HepG2 (cell line): ENCODE results near the gene TPI1. TPM values are rescaled to one million over a fixed set of nuclear protein-coding genes. Genes with fewer than 3 reads are reported as not detected.

Experiments
- AHR ChIP-seq: IDR thresholded peaks from 2 replicates; pipeline ENCODE4 v1.6.1; 2018; ENCODE audit warnings: missing genetic modification reagents, missing compliant biosample characterization
- KLF12 ChIP-seq: sonication (generic); formaldehyde crosslinking; IDR thresholded peaks from 2 replicates; pipeline ENCODE4 v1.4.0; 2020; ENCODE audit warnings: missing genetic modification reagents, borderline replicate concordance
- NBN ChIP-seq: fragments of 450-650 bp; conservative IDR thresholded peaks from 2 replicates; pipeline ENCODE4 v1.6.1; 2017
- NFYB ChIP-seq: sonication (generic); formaldehyde crosslinking; IDR thresholded peaks from 2 replicates; pipeline ENCODE4 v1.4.0; 2020; ENCODE audit warnings: missing genetic modification reagents
- NR2F1 ChIP-seq, 2 experiments: fragments of 450-650 bp in 1 of 2; formaldehyde crosslinking in 1 of 2; IDR thresholded peaks; 2 replicates each; pipeline versions ENCODE4 v1.5.0 to v1.6.1; 2016 to 2020; ENCODE audit warnings: mild to moderate bottlenecking in 1 of 2, missing compliant biosample characterization in 1 of 2, missing genetic modification reagents in 1 of 2, moderate library complexity in 1 of 2
- PCBP1 ChIP-seq: fragments of 200-400 bp; formaldehyde crosslinking; IDR thresholded peaks from 2 replicates; pipeline ENCODE4 v1.6.1; 2017; ENCODE audit warnings: mild to moderate bottlenecking, low read depth, low read length, borderline replicate concordance
- SIN3A ChIP-seq: IDR thresholded peaks from 2 replicates; pipeline ENCODE4 v1.6.1; 2011; ENCODE audit warnings: low read depth, mild to moderate bottlenecking, control low read depth, low read length, borderline replicate concordance
- SMAD9 ChIP-seq: sonication (generic); formaldehyde crosslinking; IDR thresholded peaks from 2 replicates; pipeline ENCODE4 v1.5.1; 2020; ENCODE audit warnings: mild to moderate bottlenecking, missing genetic modification reagents
- SMC3 ChIP-seq: IDR thresholded peaks from 2 replicates; pipeline ENCODE4 v1.6.1; 2011; ENCODE audit warnings: low read length, improper control_type of control experiment
- SRSF4 ChIP-seq: fragments of 200-400 bp; formaldehyde crosslinking; IDR thresholded peaks from one replicate; pipeline ENCODE4 v1.6.1; 2018; ENCODE audit warnings: mild to moderate bottlenecking, low read depth, low read length, moderate library complexity; ENCODE audit not compliant: poor library complexity, severe bottlenecking
- TBX2 ChIP-seq: sonication (generic); formaldehyde crosslinking; IDR thresholded peaks from 2 replicates; pipeline ENCODE4 v1.5.0; 2020; ENCODE audit warnings: missing genetic modification reagents, mild to moderate bottlenecking, borderline replicate concordance
- TCF12 ChIP-seq, 2 experiments: fragments of 450-650 bp in 1 of 2; sonication (generic) in 1 of 2; formaldehyde crosslinking in 1 of 2; IDR thresholded peaks; 2 replicates each; pipeline versions ENCODE4 v1.6.1 to v1.8.0; 2017 to 2022; ENCODE audit warnings: antibody characterized with exemption in 1 of 2, mild to moderate bottlenecking in 1 of 2, missing genetic modification reagents in 1 of 2, moderate library complexity in 1 of 2
- TEAD2 ChIP-seq: sonication (generic); formaldehyde crosslinking; IDR thresholded peaks from 2 replicates; pipeline ENCODE4 v1.9.0; 2021; ENCODE audit warnings: missing genetic modification reagents
- ZNF570 ChIP-seq: sonication (generic); formaldehyde crosslinking; IDR thresholded peaks from 2 replicates; pipeline ENCODE4 v1.4.0; 2020; ENCODE audit warnings: mild to moderate bottlenecking, missing genetic modification reagents, borderline replicate concordance
- ZNF644 ChIP-seq: IDR thresholded peaks from 2 replicates; pipeline ENCODE4 v1.6.1; 2016; ENCODE audit warnings: low read depth
- ZSCAN12 ChIP-seq: sonication (generic); formaldehyde crosslinking; IDR thresholded peaks from 2 replicates; pipeline ENCODE4 v1.9.0; 2021; ENCODE audit warnings: mild to moderate bottlenecking, missing genetic modification reagents
- polyA plus RNA-seq, 8 experiments: library from polyadenylated mRNA; depleted of rRNA in 3 of 8; stranded (reverse) in 7 of 8; unstranded in 1 of 8; fragments of >200 nt; fragmentation: Illumina TruSeq in 4 of 8; extraction: Trizol in 4 of 8; gene quantifications; 2 replicates each; pipeline versions ENCODE4 v1.2.1 to v1.2.3, GENCODE V29; 2011 to 2016; ENCODE audit warnings: low read depth in 4 of 8, missing spikeins in 1 of 8, mixed read lengths in 1 of 8; ENCODE audit not compliant: insufficient read depth in 1 of 8
- total RNA-seq, 5 experiments: library from RNA; depleted of rRNA; stranded (reverse); fragments of >200 nt; fragmentation: Illumina TruSeq; extraction: Trizol; gene quantifications; 2 replicates each; pipeline ENCODE4 v1.2.3, GENCODE V29; 2016; ENCODE audit warnings: low read depth in 1 of 5
- TF ChIP-seq, protein P1 (sequence below): sonication (generic); formaldehyde crosslinking; IDR thresholded peaks from 2 replicates; pipeline ENCODE4 v1.4.0; 2020; ENCODE audit warnings: low read depth, mild to moderate bottlenecking, missing genetic modification reagents
- TF ChIP-seq, protein P2 (sequence below): sonication (generic); formaldehyde crosslinking; IDR thresholded peaks from 2 replicates; pipeline ENCODE4 v1.8.0; 2022; ENCODE audit warnings: missing genetic modification reagents, mild to moderate bottlenecking, inconsistent platforms, borderline replicate concordance
- TF ChIP-seq, protein P3 (sequence below): sonication (generic); formaldehyde crosslinking; IDR thresholded peaks from 2 replicates; pipeline ENCODE4 v1.5.0; 2020; ENCODE audit warnings: missing genetic modification reagents, mild to moderate bottlenecking, borderline replicate concordance
- TF ChIP-seq, protein P4 (sequence below): sonication (generic); formaldehyde crosslinking; IDR thresholded peaks from 2 replicates; pipeline ENCODE4 v1.4.0; 2020; ENCODE audit warnings: missing genetic modification reagents, mild to moderate bottlenecking, borderline replicate concordance
- TF ChIP-seq, protein P5 (sequence below): IDR thresholded peaks from 2 replicates; pipeline ENCODE4 v1.6.1; 2012; ENCODE audit warnings: low read depth, low read length, improper control_type of control experiment

The TPI1 gene
- total and polyA plus RNA-seq, 2 of the 13 experiments (the other 11 are each of a cell fraction or from before 2014, with no cell fraction given) = 945 to 2,535 TPM

DNA sequence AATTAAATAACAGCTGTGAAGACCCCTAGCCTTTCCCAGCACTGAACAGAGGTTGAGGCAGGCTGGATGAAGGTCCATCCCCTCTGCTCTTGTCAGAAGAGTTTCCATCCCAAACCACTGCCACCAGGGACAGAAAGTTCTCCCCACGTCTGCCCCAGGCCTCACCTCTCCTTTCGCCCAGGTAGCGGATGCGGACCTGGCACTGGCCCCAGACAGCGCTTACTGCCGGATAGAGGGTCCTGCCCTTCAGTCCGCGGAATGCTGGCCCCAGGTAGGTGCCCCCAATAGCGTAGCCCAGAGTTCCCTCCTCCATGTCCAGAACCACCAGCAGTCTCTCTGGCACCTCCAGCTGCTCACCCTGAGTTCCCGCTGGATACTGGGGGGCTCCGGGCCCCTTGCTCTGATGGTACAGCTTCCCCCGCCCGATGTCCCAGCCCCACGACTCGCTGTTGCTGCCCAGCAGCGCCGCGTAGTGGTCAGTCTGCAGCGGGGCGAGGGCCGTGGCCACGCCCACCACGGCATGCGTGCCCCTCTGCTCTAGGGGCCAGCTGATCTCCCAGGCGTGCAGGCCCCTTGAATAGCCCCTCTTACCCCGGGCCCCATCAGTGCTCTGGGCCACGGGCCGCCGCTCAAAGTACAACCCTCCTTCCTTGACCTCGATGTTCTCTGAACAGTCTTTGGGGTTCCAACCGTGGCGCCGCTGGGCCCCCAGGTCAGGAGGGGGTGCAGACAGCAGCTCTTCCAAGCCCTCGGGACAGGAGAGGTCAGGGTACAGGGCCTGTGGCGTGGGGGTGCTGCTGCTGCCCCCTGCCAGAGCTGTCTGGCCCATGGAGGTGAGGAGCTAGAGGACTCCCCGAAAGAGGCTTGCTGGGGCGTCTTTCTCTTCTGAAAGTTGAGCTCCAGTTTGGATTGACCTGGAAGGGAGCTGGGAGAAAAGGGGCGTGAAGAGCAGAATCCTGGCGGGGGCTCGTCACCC, 5.0 kb downstream of the TPI1 start (continued):
- TF ChIP-seq SRSF4 (no peak), SMC3 (no peak; the same call in 1 of the 2 replicates), NFYB (peak; percentile 30; the same call in 1 of the 2 replicates), NR2F1 (CRISPR knock-in tag; IDR thresholded peaks at IDR 0.05) (no peak; a peak in 1 of 4 replicates), NBN (no peak), TCF12 (IDR thresholded peaks at IDR 0.05) (no peak), TCF12 (CRISPR knock-in tag; IDR thresholded peaks at IDR 0.05) (no peak), ZNF570 (CRISPR knock-in tag) (no peak), TBX2 (peak; percentile 47), PCBP1 (peak; percentile 80; the same call in 1 of the 2 replicates), SMAD9 (CRISPR knock-in tag) (no peak), ZNF644 (CRISPR knock-in tag) (no peak), KLF12 (CRISPR knock-in tag) (peak; percentile 67; the same call in 1 of the 2 replicates), AHR (CRISPR knock-in tag) (peak; percentile 94; the same call in 1 of the 2 replicates), ZSCAN12 (CRISPR knock-in tag) (peak; percentile 75; the same call in 1 of the 2 replicates), SIN3A (peak; percentile 86), TEAD2 (CRISPR knock-in tag) (no peak)
- TF ChIP-seq, protein P1, sequence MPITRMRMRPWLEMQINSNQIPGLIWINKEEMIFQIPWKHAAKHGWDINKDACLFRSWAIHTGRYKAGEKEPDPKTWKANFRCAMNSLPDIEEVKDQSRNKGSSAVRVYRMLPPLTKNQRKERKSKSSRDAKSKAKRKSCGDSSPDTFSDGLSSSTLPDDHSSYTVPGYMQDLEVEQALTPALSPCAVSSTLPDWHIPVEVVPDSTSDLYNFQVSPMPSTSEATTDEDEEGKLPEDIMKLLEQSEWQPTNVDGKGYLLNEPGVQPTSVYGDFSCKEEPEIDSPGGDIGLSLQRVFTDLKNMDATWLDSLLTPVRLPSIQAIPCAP (CRISPR knock-in tag) = no peak
- TF ChIP-seq, protein P2, sequence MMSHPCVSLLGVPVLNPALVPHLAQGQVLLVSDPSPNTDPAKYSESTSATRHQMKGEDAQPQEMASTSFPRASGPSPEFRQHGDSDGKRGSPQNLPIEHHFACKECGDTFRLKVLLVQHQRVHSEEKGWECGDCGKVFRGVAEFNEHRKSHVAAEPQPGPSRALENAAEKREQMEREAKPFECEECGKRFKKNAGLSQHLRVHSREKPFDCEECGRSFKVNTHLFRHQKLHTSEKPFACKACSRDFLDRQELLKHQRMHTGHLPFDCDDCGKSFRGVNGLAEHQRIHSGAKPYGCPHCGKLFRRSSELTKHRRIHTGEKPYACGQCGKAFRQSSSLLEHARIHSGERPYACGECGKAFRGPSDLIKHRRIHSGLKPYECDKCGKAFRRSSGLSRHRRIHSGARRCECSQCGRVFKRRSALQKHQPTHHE (CRISPR knock-in tag) = no peak
- TF ChIP-seq, protein P3, sequence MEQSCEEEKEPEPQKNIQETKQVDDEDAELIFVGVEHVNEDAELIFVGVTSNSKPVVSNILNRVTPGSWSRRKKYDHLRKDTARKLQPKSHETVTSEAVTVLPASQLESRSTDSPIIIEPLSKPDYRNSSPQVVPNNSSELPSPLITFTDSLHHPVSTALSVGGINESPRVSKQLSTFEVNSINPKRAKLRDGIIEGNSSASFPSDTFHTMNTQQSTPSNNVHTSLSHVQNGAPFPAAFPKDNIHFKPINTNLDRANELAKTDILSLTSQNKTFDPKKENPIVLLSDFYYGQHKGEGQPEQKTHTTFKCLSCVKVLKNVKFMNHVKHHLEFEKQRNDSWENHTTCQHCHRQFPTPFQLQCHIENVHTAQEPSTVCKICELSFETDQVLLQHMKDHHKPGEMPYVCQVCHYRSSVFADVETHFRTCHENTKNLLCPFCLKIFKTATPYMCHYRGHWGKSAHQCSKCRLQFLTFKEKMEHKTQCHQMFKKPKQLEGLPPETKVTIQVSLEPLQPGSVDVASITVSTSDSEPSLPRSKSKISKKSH (CRISPR knock-in tag) = peak; percentile 62; the same call in 1 of the 2 replicates
- TF ChIP-seq, protein P4, sequence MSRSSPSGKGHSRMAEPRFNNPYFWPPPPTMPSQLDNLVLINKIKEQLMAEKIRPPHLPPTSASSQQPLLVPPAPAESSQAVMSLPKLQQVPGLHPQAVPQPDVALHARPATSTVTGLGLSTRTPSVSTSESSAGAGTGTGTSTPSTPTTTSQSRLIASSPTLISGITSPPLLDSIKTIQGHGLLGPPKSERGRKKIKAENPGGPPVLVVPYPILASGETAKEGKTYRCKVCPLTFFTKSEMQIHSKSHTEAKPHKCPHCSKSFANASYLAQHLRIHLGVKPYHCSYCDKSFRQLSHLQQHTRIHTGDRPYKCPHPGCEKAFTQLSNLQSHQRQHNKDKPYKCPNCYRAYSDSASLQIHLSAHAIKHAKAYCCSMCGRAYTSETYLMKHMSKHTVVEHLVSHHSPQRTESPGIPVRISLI (CRISPR knock-in tag) = peak; percentile 51; the same call in 1 of the 2 replicates
- TF ChIP-seq, protein P5, sequence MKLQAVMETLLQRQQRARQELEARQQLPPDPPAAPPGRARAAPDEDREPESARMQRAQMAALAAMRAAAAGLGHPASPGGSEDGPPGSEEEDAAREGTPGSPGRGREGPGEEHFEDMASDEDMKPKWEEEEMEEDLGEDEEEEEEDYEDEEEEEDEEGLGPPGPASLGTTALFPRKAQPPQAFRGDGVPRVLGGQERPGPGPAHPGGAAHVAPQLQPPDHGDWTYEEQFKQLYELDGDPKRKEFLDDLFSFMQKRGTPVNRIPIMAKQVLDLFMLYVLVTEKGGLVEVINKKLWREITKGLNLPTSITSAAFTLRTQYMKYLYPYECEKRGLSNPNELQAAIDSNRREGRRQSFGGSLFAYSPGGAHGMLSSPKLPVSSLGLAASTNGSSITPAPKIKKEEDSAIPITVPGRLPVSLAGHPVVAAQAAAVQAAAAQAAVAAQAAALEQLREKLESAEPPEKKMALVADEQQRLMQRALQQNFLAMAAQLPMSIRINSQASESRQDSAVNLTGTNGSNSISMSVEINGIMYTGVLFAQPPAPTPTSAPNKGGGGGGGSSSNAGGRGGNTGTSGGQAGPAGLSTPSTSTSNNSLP = no peak
